B cell (primary cell): ENCODE results near the gene PRRT2. TPM values are rescaled to one million over a fixed set of nuclear protein-coding genes. Genes with fewer than 3 reads are reported as not detected.
A peak's percentile ranks its signal among the peaks of the same experiment; 100 is the strongest.

Experiments used
- ATAC-seq: fragments of 200-7000 bp; cut with Tn5 transposase; one replicate; pipeline ENCODE4 v1.10.0; 2021; ENCODE audit warnings: low read depth, mild to moderate bottlenecking, moderate number of reproducible peaks, moderate library complexity
- CTCF ChIA-PET: fragments of 350-600 bp; sonication (Branson Sonifier 250); formaldehyde crosslinking; loops from one replicate; lab custom pipeline; 2021; ENCODE audit warnings: antibody characterized with exemption, inconsistent platforms; lab: Charles Lee
- POLR2A ChIA-PET: fragments of 350-600 bp; sonication (Branson Sonifier 250); formaldehyde crosslinking; loops from one replicate; lab custom pipeline; 2021; ENCODE audit warnings: antibody characterized with exemption; lab: Charles Lee
- DNase-seq: peaks from one replicate; pipeline ENCODE4 v3.0.0; 2013
- H2AFZ ChIP-seq: 2 replicates; pipeline ENCODE4 v1.6.1; 2012; ENCODE audit warnings: mild to moderate bottlenecking, low read depth, low read length; ENCODE audit not compliant: insufficient read depth, poor library complexity, severe bottlenecking
- H3K27ac ChIP-seq, 2 donors: 1 replicate in 1 of 2; 2 replicates in 1 of 2; pipeline ENCODE4 v1.5.1; 2012 to 2013; ENCODE audit warnings: low read length in 2 of 2, mild to moderate bottlenecking in 2 of 2, moderate library complexity in 1 of 2
- H3K27me3 ChIP-seq, 4 experiments: fragments of 200-600 bp in 1 of 4; sonication (generic) in 1 of 4; replicated peaks in 1 of 4; 1 replicate in 2 of 4; 2 replicates in 2 of 4; pipeline versions ENCODE4 v1.6.1 to v1.7.0; 2013 to 2016; ENCODE audit warnings: low read length in 3 of 4, mild to moderate bottlenecking in 2 of 4, mixed read lengths in 1 of 4, moderate library complexity in 1 of 4; ENCODE audit not compliant: insufficient read depth in 4 of 4, control insufficient read depth in 3 of 4; ENCODE audit errors: control extremely low read depth in 1 of 4
- H3K36me3 ChIP-seq, 2 experiments: replicated peaks in 1 of 2; 1 replicate in 1 of 2; 2 replicates in 1 of 2; pipeline versions ENCODE4 v1.6.1 to v1.7.1; 2013; ENCODE audit warnings: low read length in 1 of 2; ENCODE audit not compliant: insufficient read depth in 2 of 2, control insufficient read depth in 1 of 2; ENCODE audit errors: control extremely low read depth in 1 of 2, extremely low read depth in 1 of 2
- H3K4me1 ChIP-seq, 2 donors: fragments of 200-600 bp in 1 of 2; sonication (generic) in 1 of 2; 1 replicate in 1 of 2; 2 replicates in 1 of 2; pipeline versions ENCODE4 v1.5.1 to v1.6.1; 2013 to 2017; ENCODE audit warnings: low read length in 2 of 2; ENCODE audit not compliant: control insufficient read depth in 2 of 2, insufficient read depth in 2 of 2
- H3K4me2 ChIP-seq: replicated peaks from 2 replicates; pipeline ENCODE3; 2012; ENCODE audit warnings: mild to moderate bottlenecking, low read depth, low read length; ENCODE audit not compliant: poor library complexity, severe bottlenecking
- H3K4me3 ChIP-seq, 5 experiments: fragments of 200-600 bp in 1 of 5; sonication (generic) in 1 of 5; 1 replicate in 3 of 5; 2 replicates in 2 of 5; pipeline versions ENCODE4 v1.5.1 to v1.7.0; 2011 to 2016; ENCODE audit warnings: low read length in 4 of 5, mild to moderate bottlenecking in 4 of 5, low read depth in 2 of 5, control low read depth in 1 of 5, moderate library complexity in 1 of 5; ENCODE audit not compliant: insufficient read depth in 1 of 5; ENCODE audit errors: control extremely low read depth in 1 of 5, extremely low read depth in 1 of 5
- H3K79me2 ChIP-seq: fragments of 200-600 bp; sonication (generic); one replicate; pipeline ENCODE4 v1.6.0; 2016; ENCODE audit warnings: low read length; ENCODE audit not compliant: control insufficient read depth, insufficient read depth
- H3K9ac ChIP-seq: fragments of 200-600 bp; sonication (generic); 2 replicates; pipeline ENCODE4 v1.6.1; 2017; ENCODE audit warnings: mild to moderate bottlenecking, low read length, moderate library complexity
- H3K9me3 ChIP-seq, 3 donors: one replicate each; pipeline versions ENCODE4 v1.6.1 to v1.7.1; 2013; ENCODE audit warnings: low read length in 2 of 3; ENCODE audit not compliant: control insufficient read depth in 2 of 3, insufficient read depth in 1 of 3; ENCODE audit errors: control extremely low read depth in 1 of 3
- H4K20me1 ChIP-seq: 2 replicates; pipeline ENCODE4 v1.6.0; 2012; ENCODE audit warnings: mild to moderate bottlenecking, low read length; ENCODE audit not compliant: insufficient read depth, control insufficient read depth, poor library complexity, severe bottlenecking
- H3K27ac Mint-ChIP-seq: one replicate; pipeline ENCODE4 v1.8.0; 2021; ENCODE audit warnings: mixed read lengths
- H3K27me3 Mint-ChIP-seq: one replicate; pipeline ENCODE4 v1.8.0; 2021; ENCODE audit warnings: mixed read lengths
- H3K4me1 Mint-ChIP-seq: one replicate; pipeline ENCODE4 v1.8.0; 2021; ENCODE audit warnings: mixed read lengths
- H3K4me3 Mint-ChIP-seq: one replicate; pipeline ENCODE4 v1.8.0; 2021; ENCODE audit warnings: mixed read lengths
- H3K9me3 Mint-ChIP-seq: one replicate; pipeline ENCODE4 v1.8.0; 2022; ENCODE audit warnings: mixed read lengths; ENCODE audit not compliant: insufficient read depth
- CTCF ChIP-seq: fragments of 200-600 bp; IDR thresholded peaks from one replicate; pipeline ENCODE4 v1.8.0; 2022; ENCODE audit warnings: antibody characterized with exemption, mild to moderate bottlenecking
- EZH2 ChIP-seq: IDR thresholded peaks from 2 replicates; pipeline ENCODE4 v1.6.1; 2012; ENCODE audit warnings: borderline replicate concordance, low read depth, mild to moderate bottlenecking, moderate library complexity, low read length; ENCODE audit not compliant: insufficient read depth, poor library complexity, severe bottlenecking
- WGBS: methylation state at CpG from one replicate; pipeline ENCODE4 v1.1.5; 2013; ENCODE audit warnings: missing lambda C conversion rate; ENCODE audit not compliant: insufficient coverage; 5-methylcytosine and 5-hydroxymethylcytosine counted together
- intact Hi-C: fragments of 100-400 bp; cut with micrococcal nuclease; formaldehyde crosslinking; loops from one replicate; pipeline ENCODE4 v1.10.0; 2022
- polyA plus RNA-seq: library from polyadenylated mRNA; depleted of rRNA; stranded (reverse); fragments of >200 nt; gene quantifications from 2 replicates; pipeline ENCODE4 v1.2.3, GENCODE V29; 2012
- total RNA-seq, 2 donors: library from RNA; stranded (reverse); fragments of 120-200 nt in 1 of 2; gene quantifications; 1 replicate in 1 of 2; 2 replicates in 1 of 2; pipeline versions ENCODE4 v1.2.3 to v1.2.4, GENCODE V29; 2013 to 2022

PRRT2 gene
- total and polyA plus RNA-seq, 2 donors (not counting 1 experiment from before 2014, with no cell fraction given), result 0.79 to 3.1 TPM

GRCh38 chr16:29863669-29863984 lies 51.6 kb downstream of the PRRT2 start:
- intact Hi-C loops, result loop anchor here (1.0 to 10.0 kb wide), 13 partner anchors 15 to 531 kb away; partner anchors contain the start of genes ASPHD1, C16orf54, INO80E and KCTD13
- H2AFZ ChIP-seq, result peak overlapping the region; percentile 78
- no peaks in the 10 kb centered on the region for H3K27me3 Mint-ChIP-seq
- H3K9me3 ChIP-seq, result peaks cover 0 to 4% (median 0%) of the 10 kb centered on the region in 3 donors
- H3K27ac Mint-ChIP-seq, result peak overlapping the region; percentile 99
- peak overlapping the region; percentile 96 to 97 for H3K27ac ChIP-seq
- peaks cover 4 to 19% of the 10 kb centered on the region in 2 experiments for H3K36me3 ChIP-seq
- H3K4me1 Mint-ChIP-seq, result peaks cover 21% of the 10 kb centered on the region
- H3K4me1 ChIP-seq, result peaks cover 14 to 19% of the 10 kb centered on the region in 2 donors
- WGBS, result 97% methylated on average over 5 of the region's 16 CpGs
- H3K9ac ChIP-seq, result no peak overlapping the region
- no peak overlapping the region for H3K4me3 ChIP-seq
- no peaks in the 10 kb centered on the region for H3K9me3 Mint-ChIP-seq
- TF ChIP-seq CTCF (no peak), EZH2 (no peak)
- H3K4me2 ChIP-seq, result peak overlapping the region; percentile 89
- H3K27me3 ChIP-seq, result no peaks in the 10 kb centered on the region
- peak overlapping the region; percentile 96 for H3K4me3 Mint-ChIP-seq
- ChIA-PET CTCF (interaction anchor here (0.8 to 1.4 kb wide), 3 partner anchors 15 to 63 kb away, joined by 4 to 6 read pairs (median 4); partner anchors contain the start of genes KCTD13 and PAGR1), POLR2A (interaction anchor here (0.5 to 1.3 kb wide), 7 partner anchors 18 to 1000 kb away, joined by 3 to 7 read pairs (median 3); partner anchors contain the start of genes SH2B1, TAOK2 and TMEM219)
- DNase-seq (no peak), ATAC-seq (no peak)
- H4K20me1 ChIP-seq, result peaks cover 6% of the 10 kb centered on the region
- peaks cover 16% of the 10 kb centered on the region for H3K79me2 ChIP-seq

DNA sequence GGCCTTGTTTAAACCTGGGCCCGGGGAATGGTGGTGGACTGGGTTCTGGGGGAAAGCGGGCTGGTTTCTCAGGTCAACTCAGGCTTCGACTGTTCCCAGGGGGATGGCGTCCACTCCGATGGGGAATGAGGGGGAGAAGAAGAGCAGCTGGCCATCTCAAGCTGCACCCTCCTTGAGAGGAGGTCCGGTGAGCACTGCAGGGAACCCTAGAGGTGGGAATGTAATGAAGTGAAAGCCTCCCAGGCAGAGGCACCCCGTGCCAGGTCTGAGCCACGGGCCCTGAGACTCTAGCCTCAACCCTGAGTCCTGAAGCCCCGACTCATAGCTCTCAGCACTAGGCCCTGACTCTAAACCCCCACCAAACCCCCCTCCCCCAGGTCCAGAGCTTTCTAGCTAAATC lies 52.2 kb downstream of the PRRT2 start:
- intact Hi-C loops, result loop anchor here (5.0 to 10.0 kb wide), 2 partner anchors 117 to 531 kb away; partner anchors contain the start of genes C16orf54 and ZNF48
- H3K4me3 Mint-ChIP-seq, result no peak overlapping the region
- H3K4me1 Mint-ChIP-seq, result peaks cover 21% of the 10 kb centered on the region
- POLR2A ChIA-PET, result interaction anchor here (0.6 to 1.2 kb wide), 2 partner anchors 26 to 109 kb away, joined by 3 to 4 read pairs; partner anchors contain the start of gene TAOK2
- H3K4me3 ChIP-seq, result no peak overlapping the region
- H3K4me1 ChIP-seq, result peaks cover 14 to 19% of the 10 kb centered on the region in 2 donors
- peaks cover 4 to 15% of the 10 kb centered on the region in 2 experiments for H3K36me3 ChIP-seq
- peak overlapping the region; percentile 78 for H2AFZ ChIP-seq
- no peaks in the 10 kb centered on the region for H3K27me3 ChIP-seq
- no peaks in the 10 kb centered on the region for H3K27me3 Mint-ChIP-seq
- WGBS, result 88% methylated on average over 7 of the region's 9 CpGs
- no peak overlapping the region for H3K9ac ChIP-seq
- ATAC-seq (no peak), DNase-seq (no peak)
- H3K4me2 ChIP-seq, result no peak overlapping the region
- H4K20me1 ChIP-seq, result peaks cover under 1% of the 10 kb centered on the region
- CTCF ChIA-PET, result interaction anchor here (0.6 to 1.4 kb wide), 7 partner anchors 8 to 186 kb away, joined by 3 to 4 read pairs (median 3); partner anchors contain the start of gene PAGR1
- H3K79me2 ChIP-seq, result peaks cover 16% of the 10 kb centered on the region
- no peak overlapping the region for H3K27ac Mint-ChIP-seq
- peaks cover 0 to 4% (median 0%) of the 10 kb centered on the region in 3 donors for H3K9me3 ChIP-seq
- no peaks in the 10 kb centered on the region for H3K9me3 Mint-ChIP-seq
- TF ChIP-seq EZH2 (no peak), CTCF (no peak)
- no peak overlapping the region for H3K27ac ChIP-seq
